Erythroblast (primary cell): ENCODE data around the gene RAF1.

Experiments used
- GATA1 ChIP-seq: IDR thresholded peaks from 2 replicates; pipeline ENCODE4 v1.6.1; 2011; ENCODE audit warnings: low read depth, mild to moderate bottlenecking, control low read depth, low read length, moderate library complexity
- POLR2A ChIP-seq: IDR thresholded peaks from 2 replicates; pipeline ENCODE4 v1.6.1; 2011; ENCODE audit warnings: mild to moderate bottlenecking, low read length

- TF ChIP-seq POLR2A = no peak
- TF ChIP-seq GATA1 = no peak
Measured at GRCh38 chr3:12620305-12620704, 43.6 kb downstream of the RAF1 start.
